Astrocyte (in vitro differentiated cells and primary cell): ENCODE measurements around the gene CENATAC. TPM values are rescaled to one million over a fixed set of nuclear protein-coding genes. Genes with fewer than 3 reads are reported as not detected.

ENCODE experiments used
- DNase-seq: peaks from one replicate; pipeline ENCODE4 v3.0.0-alpha.2; 2010; ENCODE audit warnings: low read depth
- FAIRE-seq: peaks from 2 replicates; lab custom pipeline; 2011; peaks lifted over from hg19 to GRCh38; lab: Jason Lieb, UNC
- H2AFZ ChIP-seq: 2 replicates; pipeline ENCODE4 v1.6.0; 2012; ENCODE audit warnings: low read depth, low read length, inconsistent platforms
- H3K27ac ChIP-seq: 2 replicates; pipeline ENCODE4 v1.5.1; 2011; ENCODE audit warnings: low read depth, low read length, inconsistent platforms
- H3K27me3 ChIP-seq: 2 replicates; pipeline ENCODE4 v1.6.0; 2011; ENCODE audit warnings: low read length, inconsistent platforms; ENCODE audit not compliant: insufficient read depth
- H3K36me3 ChIP-seq: 2 replicates; pipeline ENCODE4 v1.5.1; 2011; ENCODE audit warnings: low read length, inconsistent platforms; ENCODE audit not compliant: insufficient read depth
- H3K4me1 ChIP-seq: 2 replicates; pipeline ENCODE4 v1.5.1; 2011; ENCODE audit warnings: low read length, inconsistent platforms; ENCODE audit not compliant: insufficient read depth
- H3K4me2 ChIP-seq: 2 replicates; pipeline ENCODE4 v1.6.0; 2012; ENCODE audit warnings: low read length, inconsistent platforms
- H3K4me3 ChIP-seq: 2 replicates; pipeline ENCODE4 v1.5.1; 2011; ENCODE audit warnings: low read depth, mild to moderate bottlenecking, low read length, inconsistent platforms; ENCODE audit not compliant: insufficient read depth
- H3K79me2 ChIP-seq: 2 replicates; pipeline ENCODE4 v1.6.0; 2012; ENCODE audit warnings: mild to moderate bottlenecking, low read length, inconsistent platforms; ENCODE audit not compliant: insufficient read depth
- H3K9ac ChIP-seq: 2 replicates; pipeline ENCODE4 v1.6.0; 2012; ENCODE audit warnings: mild to moderate bottlenecking, low read length, inconsistent platforms
- H3K9me3 ChIP-seq: 2 replicates; pipeline ENCODE4 v1.5.1; 2012; ENCODE audit warnings: low read depth, mild to moderate bottlenecking, low read length, inconsistent platforms; ENCODE audit not compliant: insufficient read depth
- H4K20me1 ChIP-seq: 2 replicates; pipeline ENCODE4 v1.6.0; 2012; ENCODE audit warnings: low read length, inconsistent platforms; ENCODE audit not compliant: insufficient read depth
- H3K27ac Mint-ChIP-seq: one replicate; pipeline ENCODE4 v1.8.0; 2021; ENCODE audit warnings: mild to moderate bottlenecking, mixed read lengths; ENCODE audit not compliant: unreplicated experiment
- H3K27me3 Mint-ChIP-seq: one replicate; pipeline ENCODE4 v1.8.0; 2021; ENCODE audit warnings: low read depth, mixed read lengths; ENCODE audit not compliant: unreplicated experiment
- H3K36me3 Mint-ChIP-seq: one replicate; pipeline ENCODE4 v1.8.0; 2021; ENCODE audit warnings: low read depth, mixed read lengths; ENCODE audit not compliant: unreplicated experiment
- H3K4me1 Mint-ChIP-seq: one replicate; pipeline ENCODE4 v1.8.0; 2021; ENCODE audit warnings: low read depth, mixed read lengths; ENCODE audit not compliant: unreplicated experiment
- H3K4me3 Mint-ChIP-seq: one replicate; pipeline ENCODE4 v1.8.0; 2021; ENCODE audit warnings: mild to moderate bottlenecking, moderate library complexity, mixed read lengths; ENCODE audit not compliant: unreplicated experiment
- H3K9me3 Mint-ChIP-seq: one replicate; pipeline ENCODE4 v1.8.0; 2021; ENCODE audit warnings: mild to moderate bottlenecking, mixed read lengths; ENCODE audit not compliant: unreplicated experiment
- EZH2 ChIP-seq: IDR thresholded peaks from 2 replicates; pipeline ENCODE4 v1.6.1; 2012; ENCODE audit warnings: mild to moderate bottlenecking, low read length, inconsistent platforms; ENCODE audit not compliant: insufficient read depth
- total RNA-seq: library from RNA; stranded (reverse); gene quantifications from 2 replicates; pipeline ENCODE4 v1.2.1, GENCODE V29; 2021
- TF ChIP-seq, protein P1 (sequence below): IDR thresholded peaks from 2 replicates; pipeline ENCODE4 v1.5.1; 2011; ENCODE audit warnings: low read depth, mild to moderate bottlenecking, inconsistent platforms, low read length, moderate library complexity; ENCODE audit not compliant: insufficient read depth

Gene CENATAC
- total RNA-seq, 1 donor from 2014 or later, result 25.4 TPM

DNA sequence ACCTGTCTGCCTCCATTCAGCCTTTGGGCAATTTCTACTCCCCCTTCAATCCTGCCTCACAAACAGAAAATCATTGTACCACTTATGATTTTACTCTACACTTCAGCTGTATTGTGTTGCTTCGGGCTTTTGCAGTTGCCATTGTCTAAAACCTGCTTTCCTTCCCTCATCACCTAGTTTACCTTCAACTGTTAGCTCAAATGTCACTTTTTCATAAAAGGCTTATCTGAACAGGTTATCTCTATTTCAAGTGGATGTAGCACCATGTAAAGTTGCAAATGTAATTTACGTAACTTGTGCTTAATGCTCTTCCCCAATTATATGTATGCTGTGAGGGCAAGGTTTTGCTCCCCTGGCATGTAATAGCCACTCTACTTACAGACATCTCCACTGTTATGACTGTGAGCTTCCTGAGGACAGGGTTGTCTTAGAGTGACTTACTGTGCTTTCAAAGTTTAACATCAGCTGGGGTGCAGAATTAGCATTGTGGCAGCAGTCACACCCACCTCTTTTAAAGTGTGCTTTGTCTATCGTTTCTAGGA is 14.8 kb downstream of the CENATAC start:
- Mint-ChIP-seq H3K36me3 (peaks cover 24% of the 10 kb centered on the region), H3K4me3 (no peak overlapping the region), H3K9me3 (no peaks in the 10 kb centered on the region), H3K4me1 (peaks cover 16% of the 10 kb centered on the region), H3K27ac (no peak overlapping the region), H3K27me3 (no peaks in the 10 kb centered on the region)
- no peaks in the 10 kb centered on the region for H3K27me3 ChIP-seq
- no peak overlapping the region for H2AFZ ChIP-seq
- H3K4me1 ChIP-seq, result peaks cover 9% of the 10 kb centered on the region
- no peak overlapping the region for H3K27ac ChIP-seq
- no peaks in the 10 kb centered on the region for H3K9me3 ChIP-seq
- H4K20me1 ChIP-seq, result peaks cover 46% of the 10 kb centered on the region
- H3K79me2 ChIP-seq, result peaks cover 34% of the 10 kb centered on the region
- FAIRE-seq (no peak), DNase-seq (no peak)
- no peak overlapping the region for H3K9ac ChIP-seq
- TF ChIP-seq, protein P1, sequence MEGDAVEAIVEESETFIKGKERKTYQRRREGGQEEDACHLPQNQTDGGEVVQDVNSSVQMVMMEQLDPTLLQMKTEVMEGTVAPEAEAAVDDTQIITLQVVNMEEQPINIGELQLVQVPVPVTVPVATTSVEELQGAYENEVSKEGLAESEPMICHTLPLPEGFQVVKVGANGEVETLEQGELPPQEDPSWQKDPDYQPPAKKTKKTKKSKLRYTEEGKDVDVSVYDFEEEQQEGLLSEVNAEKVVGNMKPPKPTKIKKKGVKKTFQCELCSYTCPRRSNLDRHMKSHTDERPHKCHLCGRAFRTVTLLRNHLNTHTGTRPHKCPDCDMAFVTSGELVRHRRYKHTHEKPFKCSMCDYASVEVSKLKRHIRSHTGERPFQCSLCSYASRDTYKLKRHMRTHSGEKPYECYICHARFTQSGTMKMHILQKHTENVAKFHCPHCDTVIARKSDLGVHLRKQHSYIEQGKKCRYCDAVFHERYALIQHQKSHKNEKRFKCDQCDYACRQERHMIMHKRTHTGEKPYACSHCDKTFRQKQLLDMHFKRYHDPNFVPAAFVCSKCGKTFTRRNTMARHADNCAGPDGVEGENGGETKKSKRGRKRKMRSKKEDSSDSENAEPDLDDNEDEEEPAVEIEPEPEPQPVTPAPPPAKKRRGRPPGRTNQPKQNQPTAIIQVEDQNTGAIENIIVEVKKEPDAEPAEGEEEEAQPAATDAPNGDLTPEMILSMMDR, result no peak
- no peak for TF ChIP-seq EZH2
- H3K4me3 ChIP-seq, result no peak overlapping the region
- H3K36me3 ChIP-seq, result peaks cover 40% of the 10 kb centered on the region
- no peak overlapping the region for H3K4me2 ChIP-seq

DNA sequence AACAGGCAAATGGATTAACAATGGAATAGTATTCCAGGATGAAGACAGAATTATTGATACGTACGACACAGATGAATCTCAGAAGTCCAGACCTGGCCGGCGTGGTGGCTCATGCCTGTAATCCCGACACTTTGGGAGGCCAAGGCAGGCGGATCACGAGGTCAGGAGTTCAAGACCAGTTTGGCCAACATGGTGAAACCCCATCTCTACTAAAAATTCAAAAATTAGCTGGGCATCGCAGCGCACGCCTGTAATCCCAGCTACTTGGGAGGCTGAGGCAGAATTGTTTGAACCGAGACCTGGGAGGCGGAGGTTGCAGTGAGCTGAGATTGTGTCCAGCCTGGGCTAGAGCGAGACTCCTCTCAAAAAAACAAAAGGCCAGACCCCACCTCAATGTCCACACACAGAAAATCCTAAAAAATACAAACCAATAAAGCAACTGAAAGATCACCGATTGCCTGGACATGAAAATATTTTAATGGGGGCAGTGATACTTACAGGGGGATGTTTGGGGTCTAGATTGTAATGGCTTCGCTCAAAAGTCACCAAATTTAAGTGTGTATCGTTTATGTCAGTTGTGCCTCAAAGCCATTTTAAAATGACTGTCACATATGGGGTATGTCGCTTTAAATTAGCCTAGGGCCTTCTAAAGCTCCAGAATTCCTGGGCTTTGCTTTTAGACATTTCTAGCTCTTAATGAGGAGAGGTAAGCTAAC is 16.4 kb downstream of the CENATAC start:
- Histone ChIP-seq H3K79me2 (peaks cover 48% of the 10 kb centered on the region), H3K9ac (no peak overlapping the region), H3K27me3 (no peaks in the 10 kb centered on the region), H3K36me3 (peaks cover 36% of the 10 kb centered on the region), H4K20me1 (peaks cover 53% of the 10 kb centered on the region), H3K27ac (no peak overlapping the region), H3K4me2 (no peak overlapping the region), H3K4me3 (no peak overlapping the region), H3K9me3 (no peaks in the 10 kb centered on the region), H2AFZ (no peak overlapping the region), H3K4me1 (peaks cover 9% of the 10 kb centered on the region)
- H3K4me3 Mint-ChIP-seq, result no peak overlapping the region
- FAIRE-seq, result no peak
- peaks cover 19% of the 10 kb centered on the region for H3K36me3 Mint-ChIP-seq
- TF ChIP-seq, protein P1, result no peak
- TF ChIP-seq EZH2, result no peak
- no peaks in the 10 kb centered on the region for H3K27me3 Mint-ChIP-seq
- H3K9me3 Mint-ChIP-seq, result no peaks in the 10 kb centered on the region
- H3K4me1 Mint-ChIP-seq, result peaks cover 16% of the 10 kb centered on the region
- no peak for DNase-seq
- H3K27ac Mint-ChIP-seq, result no peak overlapping the region
